Measurements from ENCODE around the gene NPEPL1. TPM values are rescaled to one million over a fixed set of nuclear protein-coding genes. Genes with fewer than 3 reads are reported as not detected.

NPEPL1 gene
- total RNA-seq, 1 donor from 2014 or later = 25.5 TPM

GRCh38 chr20:58762120-58762519 is 69.5 kb downstream of the NPEPL1 start:
- no peaks in the 10 kb centered on the region for H3K36me3 ChIP-seq
- H3K9me3 ChIP-seq = no peaks in the 10 kb centered on the region
- no peaks in the 10 kb centered on the region for H3K4me1 ChIP-seq
- no peaks in the 10 kb centered on the region for H3K27me3 ChIP-seq
- intact Hi-C loops (cut with DNase I) = no loop called here
- no peak for TF ChIP-seq POLR2A (IDR thresholded peaks at IDR 0.05)
- TF ChIP-seq POLR2AphosphoS5 (IDR thresholded peaks at IDR 0.05; ENCODE audit: insufficient read depth in 1 of 2, low read depth in 1 of 2) = no peak
- no peak for TF ChIP-seq CTCF (IDR thresholded peaks at IDR 0.05)
- no peak overlapping the region for H3K4me3 ChIP-seq
- H3K27ac ChIP-seq = no peak overlapping the region
- no peak for DNase-seq (ENCODE audit: extremely low spot score in 2 of 2)

- H3K4me3 ChIP-seq = no peak overlapping the region
- DNase-seq (ENCODE audit: extremely low spot score in 2 of 2) = no peak
- TF ChIP-seq POLR2A (IDR thresholded peaks at IDR 0.05) = no peak
- no peak for TF ChIP-seq POLR2AphosphoS5 (IDR thresholded peaks at IDR 0.05; ENCODE audit: insufficient read depth in 1 of 2, low read depth in 1 of 2)
- no peak for TF ChIP-seq CTCF (IDR thresholded peaks at IDR 0.05)
- no peaks in the 10 kb centered on the region for H3K4me1 ChIP-seq
- no peaks in the 10 kb centered on the region for H3K9me3 ChIP-seq
- no peak overlapping the region for H3K27ac ChIP-seq
- no peaks in the 10 kb centered on the region for H3K27me3 ChIP-seq
- intact Hi-C loops (cut with DNase I) = no loop called here
- H3K36me3 ChIP-seq = no peaks in the 10 kb centered on the region
Measured at GRCh38 chr20:58763076-58763475, 70.5 kb downstream of the NPEPL1 start.

Other genes starting within 250 kb of the NPEPL1 start
- 0.98 TPM for gene APCDD1L, start 177.4 kb upstream of the NPEPL1 start, total RNA-seq
- gene STX16, start 41.5 kb upstream of the NPEPL1 start, total RNA-seq = 49.4 TPM
- not detected for gene GNAS-AS1, start 158.1 kb downstream of the NPEPL1 start, total RNA-seq
- gene GNAS, start 159.9 kb downstream of the NPEPL1 start, total RNA-seq = 875 TPM